Activated CD4-positive, alpha-beta T cell treated with anti-CD3 and anti-CD28 coated beads, Interleukin-2, amount 50 U/mL, for 16 hours (primary cell): ENCODE results near the gene CCNY.

ENCODE experiments used
- DNase-seq: peaks from one replicate; pipeline ENCODE4 v3.0.0-alpha.2; 2020

Gene CCNY

GRCh38 chr10:35458500-35459448 is 122.5 kb downstream of the CCNY start:
- DNase-seq, result no peak

GRCh38 chr10:35459449-35459847 is 123.1 kb downstream of the CCNY start:
- DNase-seq, result no peak

- no peak for DNase-seq
These were observed 124.6 kb downstream of the CCNY start for GRCh38 chr10:35460852-35461460.

- no peak for DNase-seq
These were observed 126.2 kb downstream of the CCNY start for GRCh38 chr10:35462491-35462934.

GRCh38 chr10:35463105-35463867 is 127.0 kb downstream of the CCNY start:
- no peak for DNase-seq

- DNase-seq, result no peak
These were observed 127.6 kb downstream of the CCNY start for GRCh38 chr10:35463878-35464277.

- no peak for DNase-seq
These were observed 128.6 kb downstream of the CCNY start for GRCh38 chr10:35464825-35465456.

- no peak for DNase-seq
These were observed 129.4 kb downstream of the CCNY start for GRCh38 chr10:35465673-35466072.

GRCh38 chr10:35466170-35466569 is 129.9 kb downstream of the CCNY start:
- no peak for DNase-seq

GRCh38 chr10:35466661-35467060 is 130.4 kb downstream of the CCNY start:
- DNase-seq, result no peak

- no peak for DNase-seq
These were observed 130.9 kb downstream of the CCNY start for GRCh38 chr10:35467186-35467585.

- no peak for DNase-seq
These were observed 134.1 kb downstream of the CCNY start for GRCh38 chr10:35470248-35470924.

- no peak for DNase-seq
These were observed 134.6 kb downstream of the CCNY start for GRCh38 chr10:35470925-35471315.

GRCh38 chr10:35471435-35471834 is 135.1 kb downstream of the CCNY start:
- no peak for DNase-seq

- no peak for DNase-seq
These were observed 143.8 kb downstream of the CCNY start for GRCh38 chr10:35480142-35480541.

- DNase-seq, result no peak
These were observed 145.1 kb downstream of the CCNY start for GRCh38 chr10:35481413-35481812.

GRCh38 chr10:35486297-35486990 is 150.1 kb downstream of the CCNY start:
- DNase-seq, result no peak

- DNase-seq, result no peak
These were observed 151.2 kb downstream of the CCNY start for GRCh38 chr10:35487336-35488034.

GRCh38 chr10:35488228-35488627 is 151.9 kb downstream of the CCNY start:
- DNase-seq, result no peak

GRCh38 chr10:35492386-35493195 is 156.3 kb downstream of the CCNY start:
- DNase-seq, result no peak
